Caco-2 (cell line): Measurements from ENCODE around the gene ANK2. TPM values are rescaled to one million over a fixed set of nuclear protein-coding genes. Genes with fewer than 3 reads are reported as not detected.

Experiments used
- BruUV-seq: library from RNA; stranded (reverse); fragments of 400-500 nt; replicated peaks from 2 replicates; lab custom pipeline; 2021; lab: Mats Ljungman, UMichigan
- CTCF ChIA-PET: fragments of 300-600 bp; sonication (Branson Sonifier 250); formaldehyde crosslinking; loops from one replicate; lab custom pipeline; 2022; ENCODE audit warnings: antibody characterized with exemption; lab: Charles Lee
- POLR2A ChIA-PET: fragments of 300-600 bp; sonication (Branson Sonifier 250); formaldehyde crosslinking; loops from one replicate; lab custom pipeline; 2022; ENCODE audit warnings: antibody characterized with exemption; lab: Charles Lee
- DNase-seq, 2 experiments: peaks; one replicate each; pipeline versions ENCODE4 v3.0.0 to v3.0.0-alpha.2; 2020 to 2022
- H3K27me3 ChIP-seq: replicated peaks from 2 replicates; pipeline ENCODE4 v1.6.0; 2011; ENCODE audit warnings: low read length; ENCODE audit not compliant: control insufficient read depth, insufficient read depth
- H3K36me3 ChIP-seq: 2 replicates; pipeline ENCODE4 v1.5.1; 2011; ENCODE audit warnings: low read length; ENCODE audit not compliant: control insufficient read depth, insufficient read depth
- H3K4me1 ChIP-seq: fragments of 250-450 bp; sonication (Bioruptor Pico); 2 replicates; pipeline ENCODE4 v1.5.1; 2020; ENCODE audit warnings: mild to moderate bottlenecking
- H3K4me3 ChIP-seq: 2 replicates; pipeline ENCODE4 v1.5.1; 2011; ENCODE audit warnings: low read depth, mild to moderate bottlenecking, control low read depth, low read length
- H3K9me3 ChIP-seq: fragments of 250-450 bp; sonication (Bioruptor Pico); 2 replicates; pipeline ENCODE4 v1.5.1; 2020; ENCODE audit warnings: mild to moderate bottlenecking, moderate library complexity
- H3K27ac Mint-ChIP-seq: one replicate; pipeline ENCODE4 v1.8.0; 2022; ENCODE audit warnings: mixed read lengths; ENCODE audit not compliant: unreplicated experiment
- H3K27me3 Mint-ChIP-seq: one replicate; pipeline ENCODE4 v1.8.0; 2022; ENCODE audit warnings: mixed read lengths; ENCODE audit not compliant: insufficient read depth, unreplicated experiment
- H3K36me3 Mint-ChIP-seq: one replicate; pipeline ENCODE4 v1.8.0; 2022; ENCODE audit warnings: mild to moderate bottlenecking, mixed read lengths; ENCODE audit not compliant: insufficient read depth, unreplicated experiment
- H3K4me1 Mint-ChIP-seq: one replicate; pipeline ENCODE4 v1.8.0; 2022; ENCODE audit warnings: low read depth, mixed read lengths; ENCODE audit not compliant: unreplicated experiment
- H3K4me3 Mint-ChIP-seq: one replicate; pipeline ENCODE4 v1.8.0; 2022; ENCODE audit warnings: mild to moderate bottlenecking, moderate library complexity, mixed read lengths; ENCODE audit not compliant: unreplicated experiment
- H3K9me3 Mint-ChIP-seq: one replicate; pipeline ENCODE4 v1.8.0; 2022; ENCODE audit warnings: mixed read lengths; ENCODE audit not compliant: unreplicated experiment
- intact Hi-C: fragments of 100-400 bp; cut with micrococcal nuclease; formaldehyde crosslinking; loops from one replicate; pipeline ENCODE4 v1.10.0; 2022; ENCODE audit not compliant: unreplicated experiment
- total RNA-seq: library from RNA; stranded (reverse); gene quantifications from 2 replicates; pipeline ENCODE4 v1.2.3, GENCODE V29; 2022
- TF ChIP-seq, protein P1 (sequence below), 2 experiments: fragments of 200-600 bp in 1 of 2; IDR thresholded peaks; 1 replicate in 1 of 2; 2 replicates in 1 of 2; pipeline versions ENCODE4 v1.5.1 to v1.8.0; 2011 to 2022; ENCODE audit warnings: antibody characterized with exemption in 1 of 2, control low read depth in 1 of 2, inconsistent platforms in 1 of 2, low read depth in 1 of 2, low read length in 1 of 2, mild to moderate bottlenecking in 1 of 2, moderate library complexity in 1 of 2; ENCODE audit not compliant: insufficient read depth in 1 of 2, severe bottlenecking in 1 of 2, unreplicated experiment in 1 of 2

ANK2 gene
- total RNA-seq, 1 experiment from 2014 or later, result 26.3 TPM

DNA sequence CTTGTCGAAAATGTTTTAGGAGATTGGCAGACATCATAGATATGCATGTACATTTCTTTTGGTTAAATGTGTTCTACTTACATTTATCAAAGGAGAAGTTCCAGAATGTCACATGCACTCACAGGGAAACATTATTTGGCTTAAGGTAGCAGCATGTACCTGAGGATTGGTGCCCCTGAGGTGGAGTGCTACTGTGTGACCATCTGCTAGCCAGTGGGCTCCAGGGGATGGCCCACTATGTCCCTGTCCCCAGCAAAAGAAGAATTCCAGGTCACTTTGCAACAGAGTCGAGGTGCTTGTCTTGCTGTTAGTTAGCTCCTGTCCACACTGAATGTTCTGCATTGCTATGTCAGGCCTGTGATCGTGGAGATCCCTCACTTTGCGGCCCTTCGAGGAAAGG lies 283.2 kb downstream of the ANK2 start:
- ChIA-PET CTCF (no interaction called here), POLR2A (no interaction called here)
- Histone ChIP-seq H3K4me1 (peaks cover 13% of the 10 kb centered on the region), H3K9me3 (no peaks in the 10 kb centered on the region), H3K4me3 (no peak overlapping the region), H3K36me3 (no peaks in the 10 kb centered on the region), H3K27me3 (no peaks in the 10 kb centered on the region)
- Mint-ChIP-seq H3K4me3 (no peak overlapping the region), H3K36me3 (peaks cover 6% of the 10 kb centered on the region), H3K27ac (no peak overlapping the region), H3K9me3 (no peaks in the 10 kb centered on the region), H3K27me3 (no peaks in the 10 kb centered on the region), H3K4me1 (peaks cover 11% of the 10 kb centered on the region)
- TF ChIP-seq, protein P1, sequence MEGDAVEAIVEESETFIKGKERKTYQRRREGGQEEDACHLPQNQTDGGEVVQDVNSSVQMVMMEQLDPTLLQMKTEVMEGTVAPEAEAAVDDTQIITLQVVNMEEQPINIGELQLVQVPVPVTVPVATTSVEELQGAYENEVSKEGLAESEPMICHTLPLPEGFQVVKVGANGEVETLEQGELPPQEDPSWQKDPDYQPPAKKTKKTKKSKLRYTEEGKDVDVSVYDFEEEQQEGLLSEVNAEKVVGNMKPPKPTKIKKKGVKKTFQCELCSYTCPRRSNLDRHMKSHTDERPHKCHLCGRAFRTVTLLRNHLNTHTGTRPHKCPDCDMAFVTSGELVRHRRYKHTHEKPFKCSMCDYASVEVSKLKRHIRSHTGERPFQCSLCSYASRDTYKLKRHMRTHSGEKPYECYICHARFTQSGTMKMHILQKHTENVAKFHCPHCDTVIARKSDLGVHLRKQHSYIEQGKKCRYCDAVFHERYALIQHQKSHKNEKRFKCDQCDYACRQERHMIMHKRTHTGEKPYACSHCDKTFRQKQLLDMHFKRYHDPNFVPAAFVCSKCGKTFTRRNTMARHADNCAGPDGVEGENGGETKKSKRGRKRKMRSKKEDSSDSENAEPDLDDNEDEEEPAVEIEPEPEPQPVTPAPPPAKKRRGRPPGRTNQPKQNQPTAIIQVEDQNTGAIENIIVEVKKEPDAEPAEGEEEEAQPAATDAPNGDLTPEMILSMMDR (IDR thresholded peaks at IDR 0.05; ENCODE audit: insufficient read depth in 1 of 2, low read depth in 1 of 2, low read length in 1 of 2, severe bottlenecking in 1 of 2, unreplicated experiment in 1 of 2), result no peak
- intact Hi-C loops, result no loop called here
- no TSS peak for BruUV-seq
- no peak for DNase-seq

DNA sequence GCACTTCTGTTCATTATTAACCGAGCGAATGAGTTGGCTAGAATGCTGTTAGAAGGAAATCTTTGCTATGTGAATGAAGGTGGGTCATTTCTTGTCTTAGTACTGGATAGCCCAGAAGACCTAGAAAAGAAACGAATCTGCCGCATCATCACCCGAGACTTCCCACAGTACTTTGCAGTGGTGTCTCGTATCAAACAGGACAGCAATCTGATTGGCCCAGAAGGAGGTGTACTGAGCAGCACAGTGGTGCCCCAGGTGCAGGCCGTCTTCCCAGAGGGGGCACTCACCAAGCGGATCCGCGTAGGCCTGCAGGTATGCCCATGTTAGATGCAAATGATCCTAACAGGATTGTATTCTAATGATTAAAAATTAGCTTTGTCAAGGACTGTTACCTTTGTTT lies 286.3 kb downstream of the ANK2 start:
- ChIA-PET POLR2A (interaction anchor here (0.6 kb wide), 1 partner anchor 1636 kb away, joined by 4 read pairs; no protein-coding TSS in a partner anchor), CTCF (no interaction called here)
- no peak for DNase-seq
- Mint-ChIP-seq H3K36me3 (peaks cover 6% of the 10 kb centered on the region), H3K4me3 (no peak overlapping the region), H3K27ac (no peak overlapping the region), H3K4me1 (peaks cover 11% of the 10 kb centered on the region), H3K27me3 (no peaks in the 10 kb centered on the region), H3K9me3 (no peaks in the 10 kb centered on the region)
- TF ChIP-seq, protein P1 (IDR thresholded peaks at IDR 0.05; ENCODE audit: insufficient read depth in 1 of 2, low read depth in 1 of 2, low read length in 1 of 2, severe bottlenecking in 1 of 2, unreplicated experiment in 1 of 2), result no peak
- H3K9me3 ChIP-seq, result no peaks in the 10 kb centered on the region
- no peaks in the 10 kb centered on the region for H3K27me3 ChIP-seq
- H3K36me3 ChIP-seq, result no peaks in the 10 kb centered on the region
- BruUV-seq, result no TSS peak
- peaks cover 13% of the 10 kb centered on the region for H3K4me1 ChIP-seq
- intact Hi-C loops, result no loop called here
- no peak overlapping the region for H3K4me3 ChIP-seq

DNA sequence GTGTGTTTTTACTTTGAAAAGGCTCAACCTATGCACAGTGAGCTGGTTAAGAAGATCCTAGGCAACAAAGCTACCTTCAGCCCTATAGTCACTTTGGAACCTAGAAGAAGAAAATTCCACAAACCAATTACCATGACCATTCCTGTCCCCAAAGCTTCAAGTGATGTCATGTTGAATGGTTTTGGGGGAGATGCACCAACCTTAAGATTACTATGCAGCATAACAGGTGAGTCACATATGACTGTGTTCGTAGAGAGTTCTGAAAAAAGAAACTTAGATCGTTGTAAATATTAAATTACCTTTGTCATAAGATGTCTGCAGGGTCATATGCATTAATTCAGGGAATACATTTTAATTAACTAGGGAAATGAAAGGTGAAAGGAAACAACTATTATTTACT lies 287.1 kb downstream of the ANK2 start:
- intact Hi-C loops, result no loop called here
- Mint-ChIP-seq H3K36me3 (peaks cover 6% of the 10 kb centered on the region), H3K27me3 (no peaks in the 10 kb centered on the region), H3K27ac (no peak overlapping the region), H3K4me1 (peaks cover 9% of the 10 kb centered on the region), H3K4me3 (no peak overlapping the region), H3K9me3 (no peaks in the 10 kb centered on the region)
- H3K27me3 ChIP-seq, result no peaks in the 10 kb centered on the region
- POLR2A ChIA-PET, result no interaction called here
- no peaks in the 10 kb centered on the region for H3K36me3 ChIP-seq
- H3K4me1 ChIP-seq, result peaks cover 8% of the 10 kb centered on the region
- DNase-seq, result no peak
- H3K9me3 ChIP-seq, result no peaks in the 10 kb centered on the region
- BruUV-seq, result no TSS peak
- TF ChIP-seq, protein P1 (IDR thresholded peaks at IDR 0.05; ENCODE audit: insufficient read depth in 1 of 2, low read depth in 1 of 2, low read length in 1 of 2, severe bottlenecking in 1 of 2, unreplicated experiment in 1 of 2), result no peak
- CTCF ChIA-PET, result no interaction called here
- no peak overlapping the region for H3K4me3 ChIP-seq
